Stimulated activated CD8-positive, alpha-beta memory T cell treated with anti-CD3 and anti-CD28 coated beads, Interleukin-7, amount 100 ng/mL, for 24 hours (primary cell): Measurements from ENCODE around the gene ANKS3.
"Not testable (repeated sequence)": the region's sequence is repeated elsewhere in the genome, so short reads cannot be mapped to it uniquely, and the experiment has no call there.

Experiments used
- DNase-seq: peaks from one replicate; pipeline ENCODE4 v3.0.0-alpha.2; 2020; ENCODE audit warnings: low read depth

ANKS3 gene

GRCh38 chr16:4754865-4755264 lies 20.8 kb upstream of the ANKS3 start:
- no peak for DNase-seq

- no peak for DNase-seq
Measured at GRCh38 chr16:4753227-4753626, 19.2 kb upstream of the ANKS3 start.

GRCh38 chr16:4752351-4753100 lies 18.5 kb upstream of the ANKS3 start:
- no peak for DNase-seq

GRCh38 chr16:4750896-4751295 lies 16.8 kb upstream of the ANKS3 start:
- no peak for DNase-seq

GRCh38 chr16:4749700-4750257 lies 15.7 kb upstream of the ANKS3 start:
- no peak for DNase-seq

- DNase-seq: no peak
Measured at GRCh38 chr16:4748682-4749411, 14.8 kb upstream of the ANKS3 start.

- no peak for DNase-seq
Measured at GRCh38 chr16:4747906-4748681, 14.0 kb upstream of the ANKS3 start.

- DNase-seq: no peak
Measured at GRCh38 chr16:4746991-4747574, 13.0 kb upstream of the ANKS3 start.

GRCh38 chr16:4746215-4746614 lies 12.1 kb upstream of the ANKS3 start:
- DNase-seq: no peak

GRCh38 chr16:4745274-4745569 lies 11.2 kb upstream of the ANKS3 start:
- DNase-seq: no peak

GRCh38 chr16:4744555-4745273 lies 10.6 kb upstream of the ANKS3 start:
- DNase-seq: no peak

- no peak for DNase-seq
Measured at GRCh38 chr16:4743226-4743878, 9.3 kb upstream of the ANKS3 start.

- not testable (repeated sequence) for DNase-seq
Measured at GRCh38 chr16:4738370-4738769, 4.3 kb upstream of the ANKS3 start.

- DNase-seq: no peak
Measured at GRCh38 chr16:4737545-4737944, 3.5 kb upstream of the ANKS3 start.

- no peak for DNase-seq
Measured at GRCh38 chr16:4736546-4736945, 2.5 kb upstream of the ANKS3 start.

- peak; percentile 93 for DNase-seq
Measured at GRCh38 chr16:4734730-4735535, 862 bp upstream of the ANKS3 start.

- peak; percentile 15 for DNase-seq
Measured at GRCh38 chr16:4733747-4734062, 366 bp downstream of the ANKS3 start.

- DNase-seq: no peak
Measured at GRCh38 chr16:4733211-4733742, 794 bp downstream of the ANKS3 start.

GRCh38 chr16:4729876-4730275 lies 4.2 kb downstream of the ANKS3 start:
- no peak for DNase-seq

GRCh38 chr16:4728676-4729075 lies 5.4 kb downstream of the ANKS3 start:
- no peak for DNase-seq
